AG04450 (cell line): Measurements from ENCODE around the gene OTOGL. TPM values are rescaled to one million over a fixed set of nuclear protein-coding genes. Genes with fewer than 3 reads are reported as not detected.
A peak's percentile ranks its signal among the peaks of the same experiment; 100 is the strongest.

Source experiments
- CTCF ChIA-PET: fragments of 300-600, 350-600 bp; formaldehyde crosslinking; extraction: SDS; loops from one replicate; lab custom pipeline; 2022; ENCODE audit warnings: antibody characterized with exemption, inconsistent platforms; lab: Charles Lee
- POLR2A ChIA-PET: fragments of 350-600 bp; formaldehyde crosslinking; extraction: SDS; loops from one replicate; lab custom pipeline; 2021; ENCODE audit warnings: antibody characterized with exemption, inconsistent platforms; lab: Yijun Ruan, JAX
- DNase-seq: peaks from one replicate; pipeline ENCODE4 v3.0.0-alpha.2; 2011; ENCODE audit warnings: low read depth, low spot score
- H3K27ac ChIP-seq: one replicate; pipeline ENCODE4 v1.5.1; 2012; ENCODE audit warnings: low read depth, low read length, control low read depth
- H3K27me3 ChIP-seq: one replicate; pipeline ENCODE4 v1.6.0; 2012; ENCODE audit warnings: low read length; ENCODE audit not compliant: control insufficient read depth, insufficient read depth
- H3K4me3 ChIP-seq: 2 replicates; pipeline ENCODE4 v1.5.1; 2011; ENCODE audit warnings: mild to moderate bottlenecking, low read depth, low read length, control low read depth
- H3K9me3 ChIP-seq: 2 replicates; pipeline ENCODE4 v1.5.1; 2012; ENCODE audit warnings: low read length; ENCODE audit not compliant: control insufficient read depth, insufficient read depth
- CTCF ChIP-seq: IDR thresholded peaks from 2 replicates; pipeline ENCODE4 v1.5.1; 2011; ENCODE audit warnings: low read depth, low read length, control low read depth, inconsistent platforms
- polyA plus RNA-seq: library from polyadenylated mRNA; depleted of rRNA; stranded (reverse); fragments of >200 nt; gene quantifications from 2 replicates; pipeline ENCODE4 v1.2.3, GENCODE V29; 2011

OTOGL gene
- polyA plus RNA-seq, 1 experiment, result 0.07 TPM

- DNase-seq, result no peak
- Histone ChIP-seq H3K9me3 (no peaks in the 10 kb centered on the region), H3K4me3 (no peak overlapping the region), H3K27me3 (no peaks in the 10 kb centered on the region), H3K27ac (no peak overlapping the region)
- CTCF ChIA-PET, result no interaction called here
- POLR2A ChIA-PET, result no interaction called here
- no peak for TF ChIP-seq CTCF
Measured at GRCh38 chr12:80381121-80381520, 281.8 kb downstream of the OTOGL start.

- TF ChIP-seq CTCF, result no peak
- Histone ChIP-seq H3K27me3 (no peaks in the 10 kb centered on the region), H3K27ac (no peak overlapping the region), H3K9me3 (no peaks in the 10 kb centered on the region), H3K4me3 (no peak overlapping the region)
- DNase-seq, result no peak
- POLR2A ChIA-PET, result no interaction called here
- CTCF ChIA-PET, result no interaction called here
Measured at GRCh38 chr12:80382254-80382653, 282.9 kb downstream of the OTOGL start.

GRCh38 chr12:80400571-80400991, 301.2 kb downstream of the OTOGL start:
- H3K9me3 ChIP-seq, result no peaks in the 10 kb centered on the region
- peak overlapping the region; percentile 57 for H3K4me3 ChIP-seq
- TF ChIP-seq CTCF, result no peak
- H3K27me3 ChIP-seq, result no peaks in the 10 kb centered on the region
- no peak for DNase-seq
- POLR2A ChIA-PET, result no interaction called here
- H3K27ac ChIP-seq, result no peak overlapping the region
- CTCF ChIA-PET, result interaction anchor here (0.8 to 2.1 kb wide), 4 partner anchors 72 to 729 kb away, joined by 3 to 7 read pairs (median 3); no protein-coding TSS in a partner anchor

GRCh38 chr12:80401191-80401590, 301.9 kb downstream of the OTOGL start:
- POLR2A ChIA-PET, result no interaction called here
- CTCF ChIA-PET, result interaction anchor here (0.8 to 2.1 kb wide), 3 partner anchors 72 to 728 kb away, joined by 3 to 7 read pairs (median 3); no protein-coding TSS in a partner anchor
- no peaks in the 10 kb centered on the region for H3K27me3 ChIP-seq
- no peak overlapping the region for H3K4me3 ChIP-seq
- no peak for TF ChIP-seq CTCF
- DNase-seq, result no peak
- H3K27ac ChIP-seq, result no peak overlapping the region
- no peaks in the 10 kb centered on the region for H3K9me3 ChIP-seq

GRCh38 chr12:80404629-80405028, 305.3 kb downstream of the OTOGL start:
- H3K27ac ChIP-seq, result no peak overlapping the region
- POLR2A ChIA-PET, result no interaction called here
- DNase-seq, result no peak
- CTCF ChIA-PET, result interaction anchor here (1.0 kb wide), 1 partner anchor 9 kb away, joined by 4 read pairs; no protein-coding TSS in a partner anchor
- no peak overlapping the region for H3K4me3 ChIP-seq
- no peaks in the 10 kb centered on the region for H3K27me3 ChIP-seq
- TF ChIP-seq CTCF, result no peak
- H3K9me3 ChIP-seq, result no peaks in the 10 kb centered on the region
